GM12873 (cell line): ENCODE data around the gene SLC24A3.

ENCODE experiments used
- CTCF ChIP-seq: IDR thresholded peaks from 2 replicates; pipeline ENCODE4 v1.5.1; 2012; ENCODE audit warnings: low read depth, mild to moderate bottlenecking, moderate library complexity, low read length, control low read depth; ENCODE audit not compliant: insufficient read depth; ENCODE audit errors: missing control alignments

SLC24A3 gene

DNA sequence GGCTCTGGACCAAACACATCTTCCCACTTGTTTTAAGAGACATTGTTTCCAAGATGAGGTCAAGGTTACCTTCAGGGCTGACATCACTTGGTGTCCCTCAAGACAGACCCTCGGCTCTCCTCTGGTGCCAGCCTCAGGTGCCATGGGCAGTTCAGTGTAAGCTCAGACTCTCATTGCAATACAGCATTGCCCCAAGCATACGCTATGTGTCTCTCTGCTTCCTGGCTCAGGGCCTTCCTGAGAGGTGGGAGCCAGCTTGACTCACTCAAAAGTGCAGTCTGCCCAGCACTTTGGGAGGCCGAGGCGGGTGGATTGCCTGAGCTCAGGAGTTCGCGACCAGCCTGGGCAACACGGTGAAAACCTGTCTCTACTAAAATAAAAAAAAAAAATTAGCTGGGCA lies 51.7 kb downstream of the SLC24A3 start:
- no peak for TF ChIP-seq CTCF

DNA sequence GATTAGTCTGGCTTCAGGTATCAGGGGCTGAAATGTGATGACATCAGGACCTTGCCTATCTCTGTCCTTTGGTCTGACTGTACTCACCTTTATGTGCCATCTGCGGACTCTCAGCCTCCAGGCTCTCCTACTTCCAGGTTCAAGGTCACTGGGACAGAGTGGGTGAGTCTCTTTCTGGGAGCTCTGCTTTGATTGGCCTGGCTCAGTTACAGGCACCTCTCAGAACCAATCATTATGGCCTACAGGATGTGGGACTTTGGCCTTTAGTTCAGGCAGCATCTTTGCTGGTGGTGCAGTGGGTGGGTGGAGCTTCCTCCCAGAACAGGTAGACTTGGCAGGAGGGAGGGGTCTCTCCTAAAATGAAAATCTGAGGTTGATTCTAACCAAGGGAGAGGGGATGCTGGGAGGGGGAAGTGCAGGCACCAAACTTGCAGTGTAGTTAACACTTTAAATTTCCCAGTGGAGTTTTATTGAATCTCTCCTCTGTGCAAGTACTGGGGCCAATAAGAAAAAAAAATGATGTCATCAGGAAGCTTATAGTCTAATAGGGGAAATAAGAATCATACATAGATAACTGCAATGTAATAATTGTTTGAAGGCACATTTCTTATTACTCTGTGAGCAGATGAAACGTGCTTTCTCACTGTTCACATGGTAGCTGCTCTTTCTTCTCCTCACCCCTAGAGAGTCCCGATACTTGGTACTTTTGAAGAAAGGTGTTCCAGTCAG lies 53.4 kb downstream of the SLC24A3 start:
- no peak for TF ChIP-seq CTCF

DNA sequence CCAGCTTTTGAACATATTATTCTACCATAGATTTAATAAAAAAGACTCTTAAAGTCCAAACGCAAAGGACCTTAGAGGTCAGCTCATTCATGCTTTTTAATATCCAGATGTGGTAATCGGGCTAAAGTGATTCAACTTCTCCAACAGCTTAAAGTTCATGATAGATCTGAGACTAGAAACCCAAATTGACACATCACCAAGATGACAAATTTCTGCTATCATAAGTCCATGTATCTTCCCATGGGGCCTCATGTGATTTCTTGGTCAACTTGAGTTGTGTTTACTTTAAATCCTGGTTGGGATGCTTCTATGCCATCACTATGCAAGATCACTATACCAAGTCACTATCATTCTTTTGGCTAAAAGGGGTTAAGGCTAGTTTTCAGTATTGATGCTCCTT lies 56.0 kb downstream of the SLC24A3 start:
- no peak for TF ChIP-seq CTCF

GRCh38 chr20:19269737-19270340 lies 57.4 kb downstream of the SLC24A3 start:
- TF ChIP-seq CTCF = no peak

GRCh38 chr20:19271879-19272651 lies 59.6 kb downstream of the SLC24A3 start:
- no peak for TF ChIP-seq CTCF

DNA sequence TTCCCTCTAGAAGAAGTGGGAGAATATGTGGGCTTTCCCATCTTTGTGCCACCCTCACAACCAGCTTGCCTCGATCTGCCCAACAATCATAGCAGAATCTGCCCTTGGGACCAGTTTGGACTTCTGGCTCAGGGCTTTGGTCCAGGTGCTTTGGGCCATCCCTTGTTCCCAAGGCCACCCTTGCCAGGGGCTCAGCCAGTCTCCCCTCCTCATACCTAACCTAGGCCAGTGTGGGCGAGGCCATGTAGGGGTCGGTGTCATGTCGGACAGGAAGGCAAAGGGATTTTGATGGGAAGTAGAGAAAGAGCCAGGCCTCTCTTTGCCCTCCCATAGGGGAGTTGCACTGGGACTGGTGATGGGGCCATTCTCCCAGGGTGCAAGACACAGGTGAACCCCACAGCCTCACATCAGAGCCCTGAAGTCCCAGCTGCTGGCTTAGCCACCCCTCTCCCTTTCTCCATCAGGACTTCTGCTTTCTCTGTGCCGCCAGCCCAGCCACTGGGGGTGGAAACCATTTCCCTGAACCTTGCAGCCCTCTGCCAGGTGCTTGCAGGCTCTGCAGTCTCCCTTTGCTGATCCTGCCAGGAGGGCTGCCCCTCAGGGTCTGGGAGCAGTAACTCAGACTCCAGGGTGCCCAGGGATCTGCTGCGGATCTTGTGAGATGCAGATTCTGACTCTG lies 60.7 kb downstream of the SLC24A3 start:
- TF ChIP-seq CTCF = no peak

DNA sequence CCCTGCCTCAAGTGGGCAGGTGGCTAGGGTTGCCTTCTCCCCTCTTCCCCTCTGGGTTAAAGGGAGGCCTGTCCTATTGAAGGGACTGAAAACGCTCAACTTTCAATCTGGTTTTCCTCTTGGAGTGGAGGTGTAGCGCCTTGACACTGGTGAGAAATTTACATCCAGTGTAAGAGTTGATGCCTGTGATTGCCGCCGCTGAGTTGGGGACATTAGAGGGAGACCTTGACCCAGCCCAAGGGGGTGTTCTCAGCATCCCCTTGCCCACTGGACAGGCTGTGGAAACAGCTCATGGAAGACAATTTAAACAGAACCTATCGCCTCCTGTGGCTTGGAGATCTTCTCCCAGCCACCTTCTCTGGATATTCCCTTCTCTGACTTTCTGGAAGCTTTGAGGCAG lies 61.6 kb downstream of the SLC24A3 start:
- TF ChIP-seq CTCF = no peak
